Neural cell (in vitro differentiated cells): ENCODE measurements around the gene LRRC71. TPM values are rescaled to one million over a fixed set of nuclear protein-coding genes. Genes with fewer than 3 reads are reported as not detected.

ENCODE experiments used
- H2AFZ ChIP-seq: fragments of 200-600, 300-800 bp; sonication (generic), shearing (Covaris generic); 2 replicates; pipeline ENCODE4 v1.6.0; 2014; ENCODE audit warnings: low read depth, mild to moderate bottlenecking, antibody characterized with exemption, low read length, moderate library complexity
- H3F3A ChIP-seq: fragments of 200-600 bp; shearing (Covaris generic); 2 replicates; pipeline ENCODE4 v1.6.1; 2016; ENCODE audit warnings: mild to moderate bottlenecking, moderate library complexity, mixed read lengths, antibody characterized with exemption, low read length; ENCODE audit not compliant: insufficient read depth, poor library complexity, severe bottlenecking
- H3K27ac ChIP-seq: fragments of 200-600, 300-800 bp; sonication (generic), shearing (Covaris generic); 2 replicates; pipeline ENCODE4 v1.5.1; 2014; ENCODE audit warnings: mild to moderate bottlenecking, low read length, moderate library complexity
- H3K27me3 ChIP-seq: fragments of 300-800, 200-600 bp; sonication (generic), shearing (Covaris generic); 2 replicates; pipeline ENCODE4 v1.6.0; 2014; ENCODE audit warnings: mild to moderate bottlenecking, low read depth, low read length, moderate library complexity; ENCODE audit not compliant: insufficient read depth
- H3K36me3 ChIP-seq: fragments of 300-800, 200-600 bp; sonication (generic), shearing (Covaris generic); 2 replicates; pipeline ENCODE4 v1.5.1; 2014; ENCODE audit warnings: mild to moderate bottlenecking, antibody characterized with exemption, low read length, moderate library complexity; ENCODE audit not compliant: insufficient read depth
- H3K4me2 ChIP-seq: fragments of 300-800, 200-600 bp; sonication (generic), shearing (Covaris generic); 2 replicates; pipeline ENCODE4 v1.6.0; 2014; ENCODE audit warnings: mild to moderate bottlenecking, low read length
- H3K4me3 ChIP-seq: fragments of 300-800, 200-600 bp; sonication (generic), shearing (Covaris generic); 2 replicates; pipeline ENCODE4 v1.5.1; 2014; ENCODE audit warnings: mild to moderate bottlenecking, low read length, moderate library complexity
- H3K79me2 ChIP-seq: fragments of 200-600 bp; shearing (Covaris generic); replicated peaks from 2 replicates; pipeline ENCODE4 v1.6.0; 2014; ENCODE audit warnings: mild to moderate bottlenecking, low read length, moderate library complexity; ENCODE audit not compliant: insufficient read depth
- H3K9ac ChIP-seq: fragments of 300-800, 200-600 bp; sonication (generic), shearing (Covaris generic); 2 replicates; pipeline ENCODE4 v1.6.1; 2016; ENCODE audit warnings: mild to moderate bottlenecking, low read length, mixed read lengths
- H3K9me2 ChIP-seq: fragments of 200-600 bp; shearing (Covaris generic); 2 replicates; pipeline ENCODE4 v1.6.1; 2016; ENCODE audit warnings: mild to moderate bottlenecking, low read length, mixed read lengths; ENCODE audit not compliant: insufficient read depth
- H3K9me3 ChIP-seq: fragments of 200-600, 300-800 bp; sonication (generic), shearing (Covaris generic); 2 replicates; pipeline ENCODE4 v1.6.1; 2016; ENCODE audit warnings: mild to moderate bottlenecking, mixed run types, low read length, moderate library complexity, mixed read lengths
- H4K20me1 ChIP-seq: fragments of 200-600 bp; shearing (Covaris generic); 2 replicates; pipeline ENCODE4 v1.6.1; 2016; ENCODE audit warnings: mild to moderate bottlenecking, mixed run types; ENCODE audit not compliant: insufficient read depth
- EP300 ChIP-seq: fragments of 450-650 bp; conservative IDR thresholded peaks from 2 replicates; pipeline ENCODE4 v1.6.1; 2014; ENCODE audit warnings: antibody characterized with exemption, mild to moderate bottlenecking, moderate library complexity; ENCODE audit not compliant: poor library complexity, severe bottlenecking
- EZH2 ChIP-seq: fragments of 200-600, 300-800 bp; shearing (Covaris generic), sonication (generic); IDR thresholded peaks from 2 replicates; pipeline ENCODE4 v1.6.1; 2014; ENCODE audit warnings: antibody characterized with exemption, low read length, borderline replicate concordance, mild to moderate bottlenecking; ENCODE audit not compliant: insufficient read depth, poor library complexity, severe bottlenecking
- MXI1 ChIP-seq: fragments of 450-650 bp; conservative IDR thresholded peaks from 2 replicates; pipeline ENCODE4 v1.6.1; 2014; ENCODE audit warnings: antibody characterized with exemption, mild to moderate bottlenecking; ENCODE audit not compliant: poor library complexity, severe bottlenecking
- POLR2AphosphoS5 ChIP-seq: IDR thresholded peaks from 2 replicates; pipeline ENCODE4 v1.6.1; 2012
- RAD21 ChIP-seq: fragments of 450-650 bp; conservative IDR thresholded peaks from 2 replicates; pipeline ENCODE4 v1.6.1; 2014; ENCODE audit warnings: antibody characterized with exemption, mild to moderate bottlenecking, moderate library complexity
- SMC3 ChIP-seq: fragments of 450-650 bp; conservative IDR thresholded peaks from 2 replicates; pipeline ENCODE4 v1.6.1; 2014; ENCODE audit warnings: antibody characterized with exemption, mild to moderate bottlenecking, moderate library complexity; ENCODE audit not compliant: poor library complexity
- TAF1 ChIP-seq: IDR thresholded peaks from 2 replicates; pipeline ENCODE4 v1.6.1; 2012; ENCODE audit warnings: low read depth
- polyA plus RNA-seq: library from polyadenylated mRNA; depleted of rRNA; stranded (reverse); fragments of >200 nt; gene quantifications from 2 replicates; pipeline ENCODE4 v1.2.3, GENCODE V29; 2014
- TF ChIP-seq, protein P1 (sequence below): fragments of 450-650 bp; IDR thresholded peaks from 2 replicates; pipeline ENCODE4 v1.5.1; 2014; ENCODE audit warnings: antibody characterized with exemption, mild to moderate bottlenecking, moderate library complexity; ENCODE audit not compliant: poor library complexity, severe bottlenecking
- TF ChIP-seq, protein P2 (sequence below): IDR thresholded peaks from 2 replicates; pipeline ENCODE4 v1.6.1; 2012; ENCODE audit warnings: borderline replicate concordance

Gene LRRC71
- polyA plus RNA-seq, 1 donor from 2014 or later = not detected

DNA sequence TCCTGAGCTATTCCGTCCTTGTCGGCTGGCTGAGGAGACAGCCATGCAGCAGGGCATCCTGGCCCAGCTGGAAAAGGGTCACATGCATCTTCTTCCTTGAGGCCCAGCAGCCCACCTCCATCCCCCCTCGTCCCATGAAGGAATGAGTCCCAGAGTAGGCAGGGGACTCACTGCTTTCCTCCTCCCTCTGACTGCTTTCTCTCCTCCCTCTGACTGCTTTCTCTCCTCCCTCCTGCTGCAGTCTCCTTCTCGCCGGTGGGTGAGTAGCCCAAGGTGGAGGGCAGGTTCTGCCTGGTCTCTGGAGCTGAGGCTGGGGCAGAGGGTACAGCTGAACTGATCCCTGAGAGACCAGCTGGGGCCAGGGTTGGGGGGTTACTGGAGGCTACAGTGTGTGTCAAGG is 46.3 kb upstream of the LRRC71 start:
- Histone ChIP-seq H3K9me2 (no peaks in the 10 kb centered on the region), H3K4me2 (no peak overlapping the region), H3K79me2 (no peaks in the 10 kb centered on the region), H3K27ac (no peak overlapping the region), H3F3A (no peaks in the 10 kb centered on the region), H3K9me3 (no peaks in the 10 kb centered on the region), H2AFZ (no peak overlapping the region), H4K20me1 (no peaks in the 10 kb centered on the region), H3K4me3 (no peak overlapping the region), H3K36me3 (no peaks in the 10 kb centered on the region), H3K27me3 (no peaks in the 10 kb centered on the region), H3K9ac (no peak overlapping the region)
- no peak for TF ChIP-seq TAF1
- TF ChIP-seq, protein P1, sequence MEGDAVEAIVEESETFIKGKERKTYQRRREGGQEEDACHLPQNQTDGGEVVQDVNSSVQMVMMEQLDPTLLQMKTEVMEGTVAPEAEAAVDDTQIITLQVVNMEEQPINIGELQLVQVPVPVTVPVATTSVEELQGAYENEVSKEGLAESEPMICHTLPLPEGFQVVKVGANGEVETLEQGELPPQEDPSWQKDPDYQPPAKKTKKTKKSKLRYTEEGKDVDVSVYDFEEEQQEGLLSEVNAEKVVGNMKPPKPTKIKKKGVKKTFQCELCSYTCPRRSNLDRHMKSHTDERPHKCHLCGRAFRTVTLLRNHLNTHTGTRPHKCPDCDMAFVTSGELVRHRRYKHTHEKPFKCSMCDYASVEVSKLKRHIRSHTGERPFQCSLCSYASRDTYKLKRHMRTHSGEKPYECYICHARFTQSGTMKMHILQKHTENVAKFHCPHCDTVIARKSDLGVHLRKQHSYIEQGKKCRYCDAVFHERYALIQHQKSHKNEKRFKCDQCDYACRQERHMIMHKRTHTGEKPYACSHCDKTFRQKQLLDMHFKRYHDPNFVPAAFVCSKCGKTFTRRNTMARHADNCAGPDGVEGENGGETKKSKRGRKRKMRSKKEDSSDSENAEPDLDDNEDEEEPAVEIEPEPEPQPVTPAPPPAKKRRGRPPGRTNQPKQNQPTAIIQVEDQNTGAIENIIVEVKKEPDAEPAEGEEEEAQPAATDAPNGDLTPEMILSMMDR = no peak
- TF ChIP-seq RAD21 = no peak
- TF ChIP-seq SMC3 = no peak
- no peak for TF ChIP-seq MXI1
- no peak for TF ChIP-seq EZH2
- TF ChIP-seq EP300 = no peak
- no peak for TF ChIP-seq POLR2AphosphoS5
- TF ChIP-seq, protein P2, sequence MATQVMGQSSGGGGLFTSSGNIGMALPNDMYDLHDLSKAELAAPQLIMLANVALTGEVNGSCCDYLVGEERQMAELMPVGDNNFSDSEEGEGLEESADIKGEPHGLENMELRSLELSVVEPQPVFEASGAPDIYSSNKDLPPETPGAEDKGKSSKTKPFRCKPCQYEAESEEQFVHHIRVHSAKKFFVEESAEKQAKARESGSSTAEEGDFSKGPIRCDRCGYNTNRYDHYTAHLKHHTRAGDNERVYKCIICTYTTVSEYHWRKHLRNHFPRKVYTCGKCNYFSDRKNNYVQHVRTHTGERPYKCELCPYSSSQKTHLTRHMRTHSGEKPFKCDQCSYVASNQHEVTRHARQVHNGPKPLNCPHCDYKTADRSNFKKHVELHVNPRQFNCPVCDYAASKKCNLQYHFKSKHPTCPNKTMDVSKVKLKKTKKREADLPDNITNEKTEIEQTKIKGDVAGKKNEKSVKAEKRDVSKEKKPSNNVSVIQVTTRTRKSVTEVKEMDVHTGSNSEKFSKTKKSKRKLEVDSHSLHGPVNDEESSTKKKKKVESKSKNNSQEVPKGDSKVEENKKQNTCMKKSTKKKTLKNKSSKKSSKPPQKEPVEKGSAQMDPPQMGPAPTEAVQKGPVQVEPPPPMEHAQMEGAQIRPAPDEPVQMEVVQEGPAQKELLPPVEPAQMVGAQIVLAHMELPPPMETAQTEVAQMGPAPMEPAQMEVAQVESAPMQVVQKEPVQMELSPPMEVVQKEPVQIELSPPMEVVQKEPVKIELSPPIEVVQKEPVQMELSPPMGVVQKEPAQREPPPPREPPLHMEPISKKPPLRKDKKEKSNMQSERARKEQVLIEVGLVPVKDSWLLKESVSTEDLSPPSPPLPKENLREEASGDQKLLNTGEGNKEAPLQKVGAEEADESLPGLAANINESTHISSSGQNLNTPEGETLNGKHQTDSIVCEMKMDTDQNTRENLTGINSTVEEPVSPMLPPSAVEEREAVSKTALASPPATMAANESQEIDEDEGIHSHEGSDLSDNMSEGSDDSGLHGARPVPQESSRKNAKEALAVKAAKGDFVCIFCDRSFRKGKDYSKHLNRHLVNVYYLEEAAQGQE = no peak

DNA sequence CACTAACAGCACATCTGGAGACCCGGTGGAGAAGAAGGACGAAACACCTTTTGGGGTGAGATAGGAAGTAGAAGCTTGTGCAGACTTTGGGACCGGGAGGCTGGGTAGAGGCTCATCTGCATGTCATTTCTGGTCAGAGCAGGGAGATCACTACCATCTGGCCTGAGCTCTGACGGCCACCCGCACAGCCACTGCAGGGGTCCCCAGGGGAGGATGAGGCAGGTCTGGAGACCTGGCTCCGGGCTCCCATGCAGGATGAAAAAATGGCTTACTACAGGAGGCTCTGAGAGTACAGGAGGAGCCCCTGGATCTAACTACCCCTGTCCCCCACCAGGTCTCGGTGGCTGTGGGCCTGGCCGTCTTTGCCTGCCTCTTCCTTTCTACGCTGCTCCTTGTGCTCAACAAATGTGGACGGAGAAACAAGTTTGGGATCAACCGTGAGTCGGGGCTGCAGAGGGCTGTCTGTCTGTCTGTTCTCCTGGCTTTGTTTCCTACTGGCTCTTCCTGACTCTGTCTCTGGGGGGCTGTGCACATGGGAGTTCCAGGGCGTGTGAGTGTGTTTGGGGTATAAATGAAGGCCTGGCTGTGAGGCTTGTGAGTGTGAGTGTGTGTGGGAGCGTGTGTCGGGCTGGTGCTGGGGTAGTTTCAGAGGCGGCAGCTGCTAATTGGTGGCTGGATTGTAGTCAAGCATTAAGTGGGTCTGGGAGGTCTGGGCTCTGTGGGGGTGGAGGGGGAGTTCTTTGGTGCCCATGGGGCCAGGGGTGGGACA is 45.7 kb upstream of the LRRC71 start:
- Histone ChIP-seq H3K27me3 (no peaks in the 10 kb centered on the region), H3K36me3 (no peaks in the 10 kb centered on the region), H3K9me3 (no peaks in the 10 kb centered on the region), H3K79me2 (no peaks in the 10 kb centered on the region), H3K4me2 (no peak overlapping the region), H4K20me1 (no peaks in the 10 kb centered on the region), H3F3A (no peaks in the 10 kb centered on the region), H3K27ac (no peak overlapping the region), H3K4me3 (no peak overlapping the region), H3K9ac (no peak overlapping the region), H3K9me2 (no peaks in the 10 kb centered on the region), H2AFZ (no peak overlapping the region)
- TF ChIP-seq EP300 (no peak), RAD21 (no peak), TAF1 (no peak), POLR2AphosphoS5 (no peak), EZH2 (no peak), MXI1 (no peak), SMC3 (no peak)
- TF ChIP-seq, protein P1 = no peak
- TF ChIP-seq, protein P2 = no peak
